ENCODE measurements around the gene SUGP2.
"Not testable (repeated sequence)": the region's sequence is repeated elsewhere in the genome, so short reads cannot be mapped to it uniquely, and the experiment has no call there.

SUGP2 gene

GRCh38 chr19:18964121-18964520 lies 69.2 kb downstream of the SUGP2 start:
- DNase-seq: no peak
- peaks cover 21% of the 10 kb centered on the region for H3K4me1 Mint-ChIP-seq
- H3K27ac Mint-ChIP-seq: no peak overlapping the region
- peaks cover 4% of the 10 kb centered on the region for H3K9me3 Mint-ChIP-seq
- H3K4me3 Mint-ChIP-seq: no peak overlapping the region
- H3K27me3 Mint-ChIP-seq (ENCODE audit: low read depth, poor library complexity): peaks cover 52% of the 10 kb centered on the region
- TF ChIP-seq CTCF (IDR thresholded peaks at IDR 0.05): no peak
- H3K36me3 Mint-ChIP-seq (ENCODE audit: low read depth): no peaks in the 10 kb centered on the region

GRCh38 chr19:18961767-18962620 lies 71.3 kb downstream of the SUGP2 start:
- no peak overlapping the region for H3K27ac Mint-ChIP-seq
- peak overlapping the region; percentile 56 for H3K4me3 Mint-ChIP-seq
- H3K36me3 Mint-ChIP-seq (ENCODE audit: low read depth): no peaks in the 10 kb centered on the region
- no peak for TF ChIP-seq CTCF (IDR thresholded peaks at IDR 0.05)
- H3K27me3 Mint-ChIP-seq (ENCODE audit: low read depth, poor library complexity): peaks cover 61% of the 10 kb centered on the region
- H3K9me3 Mint-ChIP-seq: no peaks in the 10 kb centered on the region
- DNase-seq: peak; percentile 57
- H3K4me1 Mint-ChIP-seq: peaks cover 11% of the 10 kb centered on the region

- no peak for TF ChIP-seq CTCF (IDR thresholded peaks at IDR 0.05)
- H3K27ac Mint-ChIP-seq: no peak overlapping the region
- peaks cover 10% of the 10 kb centered on the region for H3K4me1 Mint-ChIP-seq
- no peak for DNase-seq
- no peaks in the 10 kb centered on the region for H3K9me3 Mint-ChIP-seq
- no peak overlapping the region for H3K4me3 Mint-ChIP-seq
- no peaks in the 10 kb centered on the region for H3K36me3 Mint-ChIP-seq (ENCODE audit: low read depth)
- H3K27me3 Mint-ChIP-seq (ENCODE audit: low read depth, poor library complexity): peaks cover 59% of the 10 kb centered on the region
Observed at GRCh38 chr19:18960370-18960769, 72.9 kb downstream of the SUGP2 start.

GRCh38 chr19:18955042-18955441 lies 78.3 kb downstream of the SUGP2 start:
- Mint-ChIP-seq H3K27me3 (ENCODE audit: low read depth, poor library complexity) (peaks cover 22% of the 10 kb centered on the region), H3K36me3 (ENCODE audit: low read depth) (no peaks in the 10 kb centered on the region), H3K27ac (no peak overlapping the region), H3K4me1 (peaks cover 16% of the 10 kb centered on the region), H3K4me3 (no peak overlapping the region), H3K9me3 (no peaks in the 10 kb centered on the region)
- TF ChIP-seq CTCF (IDR thresholded peaks at IDR 0.05): no peak
- no peak for DNase-seq

GRCh38 chr19:18954094-18954493 lies 79.2 kb downstream of the SUGP2 start:
- no peak for TF ChIP-seq CTCF (IDR thresholded peaks at IDR 0.05)
- Mint-ChIP-seq H3K4me1 (peaks cover 16% of the 10 kb centered on the region), H3K27ac (no peak overlapping the region), H3K27me3 (ENCODE audit: low read depth, poor library complexity) (peaks cover 14% of the 10 kb centered on the region), H3K9me3 (no peaks in the 10 kb centered on the region), H3K36me3 (ENCODE audit: low read depth) (no peaks in the 10 kb centered on the region), H3K4me3 (no peak overlapping the region)
- DNase-seq: no peak

GRCh38 chr19:18952364-18953003 lies 80.8 kb downstream of the SUGP2 start:
- H3K9me3 Mint-ChIP-seq; H3K27me3 Mint-ChIP-seq (ENCODE audit: low read depth, poor library complexity); H3K36me3 Mint-ChIP-seq (ENCODE audit: low read depth); DNase-seq; H3K4me3 Mint-ChIP-seq; H3K27ac Mint-ChIP-seq: not testable (repeated sequence)
- H3K4me1 Mint-ChIP-seq: peaks cover 16% of the 10 kb centered on the region
